K562 (cell line): ENCODE measurements around the gene C13orf46. TPM values are rescaled to one million over a fixed set of nuclear protein-coding genes. Genes with fewer than 3 reads are reported as not detected.

Experiments used
- ATAC-seq: fragments of 200-7000 bp; cut with Tn5 transposase; 3 replicates; pipeline ENCODE4 v1.9.1; 2020; ENCODE audit warnings: moderate library complexity
- BruUV-seq: library from RNA; stranded (reverse); fragments of 400-500 nt; replicated peaks from 2 replicates; lab custom pipeline; 2021; lab: Mats Ljungman, UMichigan
- CTCF ChIA-PET: fragments of 300-600 bp; formaldehyde crosslinking; extraction: SDS; loops from one replicate; lab custom pipeline; 2021; ENCODE audit warnings: low intra/inter-chr PET ratio; lab: Yijun Ruan, JAX
- POLR2A ChIA-PET: fragments of 300-600, 350-650 bp; sonication (Branson Sonifier 250); formaldehyde crosslinking; extraction: SDS; loops from one replicate; lab custom pipeline; 2021; ENCODE audit warnings: antibody characterized with exemption, inconsistent platforms; lab: Yijun Ruan, JAX
- DNase-seq, 4 experiments: peaks; one replicate each; pipeline versions ENCODE4 v3.0.0 to v3.0.0-alpha.2; 2011 to 2018; ENCODE audit warnings: low spot score in 3 of 4, mixed read lengths in 3 of 4; ENCODE audit errors: extremely low read depth in 1 of 4
- FAIRE-seq: peaks from 2 replicates; lab custom pipeline; 2011; peaks lifted over from hg19 to GRCh38; lab: Jason Lieb, UNC
- H2AFZ ChIP-seq: 2 replicates; pipeline ENCODE4 v1.6.0; 2011; ENCODE audit warnings: low read depth, low read length, control low read depth, inconsistent platforms
- H3K27ac ChIP-seq: fragments of 200-600 bp; 3 replicates; pipeline ENCODE4 v1.8.0; 2011; ENCODE audit warnings: low read depth, mild to moderate bottlenecking, control low read depth, inconsistent platforms, low read length, moderate library complexity, mixed read lengths; ENCODE audit errors: extremely low read depth
- H3K27me3 ChIP-seq, 2 experiments: fragments of 300-600 bp in 1 of 2; 2 replicates in 1 of 2; 3 replicates in 1 of 2; pipeline versions ENCODE4 v1.6.0 to v1.8.0; 2011; ENCODE audit warnings: inconsistent platforms in 2 of 2, low read length in 2 of 2, mild to moderate bottlenecking in 1 of 2, mixed read lengths in 1 of 2, moderate library complexity in 1 of 2; ENCODE audit not compliant: control insufficient read depth in 2 of 2, insufficient read depth in 2 of 2
- H3K36me3 ChIP-seq: fragments of 300-600 bp; 3 replicates; pipeline ENCODE4 v1.8.0; 2011; ENCODE audit warnings: mild to moderate bottlenecking, low read length, inconsistent platforms; ENCODE audit not compliant: control insufficient read depth, insufficient read depth
- H3K4me1 ChIP-seq, 2 experiments: fragments of 200-600 bp in 1 of 2; replicated peaks in 1 of 2; 2 replicates in 1 of 2; 3 replicates in 1 of 2; pipeline versions ENCODE4 v1.5.1 to v1.8.0; 2011; ENCODE audit warnings: inconsistent platforms in 2 of 2, low read length in 2 of 2, mild to moderate bottlenecking in 1 of 2, mixed read lengths in 1 of 2, moderate library complexity in 1 of 2; ENCODE audit not compliant: control insufficient read depth in 2 of 2, insufficient read depth in 2 of 2
- H3K4me2 ChIP-seq: 2 replicates; pipeline ENCODE4 v1.6.1; 2011; ENCODE audit warnings: low read length, control low read depth, inconsistent platforms, mixed read lengths; ENCODE audit not compliant: insufficient read depth
- H3K4me3 ChIP-seq: fragments of 200-600 bp; sonication (generic), shearing (Covaris generic); 2 replicates; pipeline ENCODE4 v1.5.1; 2016; ENCODE audit warnings: control low read depth, inconsistent platforms
- H3K79me2 ChIP-seq: fragments of 200-600 bp; 3 replicates; pipeline ENCODE4 v1.8.0; 2011; ENCODE audit warnings: low read length, inconsistent platforms; ENCODE audit not compliant: control insufficient read depth, insufficient read depth
- H3K9ac ChIP-seq, 2 experiments: 2 replicates each; pipeline versions ENCODE4 v1.6.0 to v1.6.1; 2011; ENCODE audit warnings: low read depth in 2 of 2, low read length in 2 of 2, control low read depth in 1 of 2, inconsistent platforms in 1 of 2, mild to moderate bottlenecking in 1 of 2, mixed read lengths in 1 of 2; ENCODE audit not compliant: insufficient read depth in 1 of 2
- H3K9me1 ChIP-seq: one replicate; pipeline ENCODE4 v1.6.0; 2011; ENCODE audit warnings: inconsistent platforms, mild to moderate bottlenecking, low read length, moderate library complexity; ENCODE audit not compliant: control insufficient read depth, insufficient read depth
- H3K9me3 ChIP-seq: replicated peaks from 2 replicates; pipeline ENCODE4 v1.5.1; 2011; ENCODE audit warnings: low read depth, low read length, inconsistent platforms; ENCODE audit not compliant: control insufficient read depth, insufficient read depth
- H4K20me1 ChIP-seq: replicated peaks from 2 replicates; pipeline ENCODE4 v1.6.1; 2011; ENCODE audit warnings: low read length, inconsistent platforms, mixed read lengths; ENCODE audit not compliant: control insufficient read depth, insufficient read depth
- FOXK1 ChIP-seq: sonication (generic); formaldehyde crosslinking; IDR thresholded peaks from 2 replicates; pipeline ENCODE4 v1.8.0; 2022; ENCODE audit warnings: missing genetic modification reagents, mild to moderate bottlenecking, borderline replicate concordance
- NCOA4 ChIP-seq: fragments of 450-650 bp; IDR thresholded peaks from 2 replicates; pipeline ENCODE4 v1.6.1; 2018; ENCODE audit warnings: mild to moderate bottlenecking; ENCODE audit not compliant: partially characterized antibody
- NFXL1 ChIP-seq: fragments of 450-650 bp; formaldehyde crosslinking; IDR thresholded peaks from 2 replicates; pipeline ENCODE4 v1.4.0; 2021; ENCODE audit warnings: mild to moderate bottlenecking
- SAFB2 ChIP-seq: fragments of 200-400 bp; formaldehyde crosslinking; IDR thresholded peaks from 2 replicates; pipeline ENCODE4 v1.6.1; 2018; ENCODE audit warnings: borderline replicate concordance, low read length, low read depth, moderate library complexity; ENCODE audit not compliant: severe bottlenecking
- SMARCC2 ChIP-seq: fragments of 450-650 bp; IDR thresholded peaks from 2 replicates; pipeline ENCODE4 v1.6.1; 2017; ENCODE audit warnings: antibody characterized with exemption, moderate library complexity, mild to moderate bottlenecking, low read depth
- TBL1XR1 ChIP-seq, 2 experiments: IDR thresholded peaks; 2 replicates each; pipeline ENCODE4 v1.6.1; 2012; ENCODE audit warnings: improper control_type of control experiment in 2 of 2, low read length in 2 of 2, mild to moderate bottlenecking in 1 of 2
- TBP ChIP-seq: optimal IDR thresholded peaks from 2 replicates; pipeline ENCODE3; 2011; ENCODE audit warnings: low read depth, low read length, improper control_type of control experiment
- ZBED1 ChIP-seq: IDR thresholded peaks from 2 replicates; pipeline ENCODE4 v1.6.1; 2014
- ZNF24 ChIP-seq: fragments of 450-650 bp; IDR thresholded peaks from 2 replicates; pipeline ENCODE4 v1.6.1; 2016
- ZNF311 ChIP-seq: fragments of 250-450 bp; sonication (Bioruptor Pico); IDR thresholded peaks from 2 replicates; pipeline ENCODE4 v1.4.0; 2020; ENCODE audit warnings: mild to moderate bottlenecking, moderate library complexity
- WGBS: fragments of 100-300 bp; shearing (Covaris generic); methylation state at CpG from one replicate; pipeline ENCODE4 v1.1.6; 2016; ENCODE audit warnings: low coverage, mixed read lengths; ENCODE audit not compliant: insufficient coverage; ENCODE audit errors: missing lambda C conversion rate; 5-methylcytosine and 5-hydroxymethylcytosine counted together
- in situ Hi-C: fragments of 300-500 bp; cut with MboI; formaldehyde crosslinking; loops from 4 replicates; pipeline ENCODE4 v1.15.0; 2018; ENCODE audit warnings: inconsistent platforms, mixed read lengths
- intact Hi-C: fragments of 100-400 bp; cut with micrococcal nuclease; formaldehyde crosslinking; loops from 2 replicates; pipeline ENCODE4 v1.14.2; 2022
- polyA plus RNA-seq, 8 experiments: library from polyadenylated mRNA; depleted of rRNA in 4 of 8; stranded (reverse) in 5 of 8; unstranded in 3 of 8; fragments of >200 nt; fragmentation: Nextera tagmentation in 2 of 8; fragmentation: Illumina TruSeq in 1 of 8; extraction: Ambion mirVana in 2 of 8; extraction: Trizol in 1 of 8; gene quantifications; 2 replicates each; pipeline versions ENCODE4 v1.2.1 to v1.2.3, GENCODE V29; 2011 to 2014; ENCODE audit warnings: inconsistent platforms in 1 of 8, missing spikeins in 1 of 8
- total RNA-seq, 7 experiments: library from RNA; depleted of rRNA in 6 of 7; stranded (reverse); fragments of >200 nt in 6 of 7; fragmentation: Illumina TruSeq in 2 of 7; extraction: Trizol in 2 of 7; gene quantifications; 2 replicates each; pipeline versions ENCODE4 v1.2.1 to v1.2.3, GENCODE V29; 2011 to 2021; ENCODE audit warnings: low replicate concordance in 1 of 7
- TF ChIP-seq, protein P1 (sequence below): fragments of 450-650 bp; formaldehyde crosslinking; IDR thresholded peaks from 2 replicates; pipeline ENCODE4 v1.4.0; 2020; ENCODE audit warnings: mild to moderate bottlenecking, mixed read lengths
- TF ChIP-seq, protein P2 (sequence below): fragments of 450-650 bp; IDR thresholded peaks from 2 replicates; pipeline ENCODE4 v1.6.1; 2016; ENCODE audit warnings: mild to moderate bottlenecking

Gene C13orf46
- total and polyA plus RNA-seq, 9 of the 15 experiments (the other 6 are each of a cell fraction or from before 2014, with no cell fraction given), result 0.04 to 0.24 (median 0.05) TPM; not detected in 4

DNA sequence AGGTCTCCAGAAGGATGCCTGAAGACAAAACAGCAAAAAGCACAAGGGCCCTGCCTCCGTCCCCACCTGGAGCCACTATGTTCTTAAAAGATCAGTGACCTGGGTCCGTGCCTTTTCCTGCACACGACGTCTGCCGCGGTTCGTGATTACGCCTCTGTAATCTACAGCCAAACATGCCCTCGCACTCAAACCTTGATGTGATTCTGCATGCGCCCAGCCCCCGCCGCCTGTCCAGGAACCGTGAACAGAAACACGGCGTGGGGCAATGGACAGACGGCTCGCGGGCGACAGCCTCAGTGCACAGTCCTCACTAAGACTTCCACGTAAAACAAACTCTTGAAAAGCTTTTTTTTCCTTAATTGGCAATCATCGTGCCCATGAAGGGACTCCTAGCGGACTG lies 15.5 kb downstream of the C13orf46 start:
- in situ Hi-C loops (no loop called here), intact Hi-C loops (no loop called here)
- Histone ChIP-seq H3K27me3 (peaks cover 2 to 7% of the 10 kb centered on the region in 2 experiments; a peak in 2 of 5 replicates), H2AFZ (no peak overlapping the region), H3K4me2 (no peak overlapping the region), H3K4me3 (no peak overlapping the region), H3K4me1 (peaks cover 4 to 14% of the 10 kb centered on the region in 2 experiments; a peak in 4 of 5 replicates)
- ATAC-seq (no peak), DNase-seq (no peak), FAIRE-seq (no peak)
- ChIA-PET CTCF (no interaction called here), POLR2A (no interaction called here)
- 49% methylated on average over 18 of the region's 22 CpGs for WGBS
- TF ChIP-seq ZNF311 (no peak), ZNF24 (no peak), NFXL1 (no peak), FOXK1 (CRISPR knock-in tag) (no peak), NCOA4 (no peak), TBP (no peak), TBL1XR1 (IDR thresholded peaks at IDR 0.05; ENCODE audit: low read length in 2 of 2) (no peak), ZBED1 (no peak), SAFB2 (no peak), SMARCC2 (no peak)
- TF ChIP-seq, protein P1, sequence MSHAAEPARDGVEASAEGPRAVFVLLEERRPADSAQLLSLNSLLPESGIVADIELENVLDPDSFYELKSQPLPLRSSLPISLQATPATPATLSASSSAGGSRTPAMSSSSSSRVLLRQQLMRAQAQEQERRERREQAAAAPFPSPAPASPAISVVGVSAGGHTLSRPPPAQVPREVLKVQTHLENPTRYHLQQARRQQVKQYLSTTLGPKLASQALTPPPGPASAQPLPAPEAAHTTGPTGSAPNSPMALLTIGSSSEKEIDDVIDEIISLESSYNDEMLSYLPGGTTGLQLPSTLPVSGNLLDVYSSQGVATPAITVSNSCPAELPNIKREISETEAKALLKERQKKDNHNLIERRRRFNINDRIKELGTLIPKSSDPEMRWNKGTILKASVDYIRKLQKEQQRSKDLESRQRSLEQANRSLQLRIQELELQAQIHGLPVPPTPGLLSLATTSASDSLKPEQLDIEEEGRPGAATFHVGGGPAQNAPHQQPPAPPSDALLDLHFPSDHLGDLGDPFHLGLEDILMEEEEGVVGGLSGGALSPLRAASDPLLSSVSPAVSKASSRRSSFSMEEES (CRISPR knock-in tag), result no peak
- TF ChIP-seq, protein P2, sequence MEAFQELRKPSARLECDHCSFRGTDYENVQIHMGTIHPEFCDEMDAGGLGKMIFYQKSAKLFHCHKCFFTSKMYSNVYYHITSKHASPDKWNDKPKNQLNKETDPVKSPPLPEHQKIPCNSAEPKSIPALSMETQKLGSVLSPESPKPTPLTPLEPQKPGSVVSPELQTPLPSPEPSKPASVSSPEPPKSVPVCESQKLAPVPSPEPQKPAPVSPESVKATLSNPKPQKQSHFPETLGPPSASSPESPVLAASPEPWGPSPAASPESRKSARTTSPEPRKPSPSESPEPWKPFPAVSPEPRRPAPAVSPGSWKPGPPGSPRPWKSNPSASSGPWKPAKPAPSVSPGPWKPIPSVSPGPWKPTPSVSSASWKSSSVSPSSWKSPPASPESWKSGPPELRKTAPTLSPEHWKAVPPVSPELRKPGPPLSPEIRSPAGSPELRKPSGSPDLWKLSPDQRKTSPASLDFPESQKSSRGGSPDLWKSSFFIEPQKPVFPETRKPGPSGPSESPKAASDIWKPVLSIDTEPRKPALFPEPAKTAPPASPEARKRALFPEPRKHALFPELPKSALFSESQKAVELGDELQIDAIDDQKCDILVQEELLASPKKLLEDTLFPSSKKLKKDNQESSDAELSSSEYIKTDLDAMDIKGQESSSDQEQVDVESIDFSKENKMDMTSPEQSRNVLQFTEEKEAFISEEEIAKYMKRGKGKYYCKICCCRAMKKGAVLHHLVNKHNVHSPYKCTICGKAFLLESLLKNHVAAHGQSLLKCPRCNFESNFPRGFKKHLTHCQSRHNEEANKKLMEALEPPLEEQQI, result no peak
- TF ChIP-seq, all 486 proteins: peak for 0
- Histone ChIP-seq H3K36me3 (no peaks in the 10 kb centered on the region), H4K20me1 (no peaks in the 10 kb centered on the region), H3K9ac (no peak overlapping the region), H3K9me1 (no peaks in the 10 kb centered on the region), H3K27ac (no peak overlapping the region), H3K79me2 (no peaks in the 10 kb centered on the region), H3K9me3 (no peaks in the 10 kb centered on the region)
- no TSS peak for BruUV-seq
